ENCODE measurements around the gene SYTL4.

The SYTL4 gene

GRCh38 chrX:100695302-100695701 is 36.6 kb downstream of the SYTL4 start:
- no peak for DNase-seq (ENCODE audit: low read depth)

GRCh38 chrX:100687546-100687945 is 44.4 kb downstream of the SYTL4 start:
- DNase-seq (ENCODE audit: low read depth): no peak

- DNase-seq (ENCODE audit: low read depth): no peak
Measured at GRCh38 chrX:100687128-100687527, 44.8 kb downstream of the SYTL4 start.

GRCh38 chrX:100685997-100686305 is 46.0 kb downstream of the SYTL4 start:
- DNase-seq (ENCODE audit: low read depth): no peak

GRCh38 chrX:100685284-100685996 is 46.5 kb downstream of the SYTL4 start:
- peak; percentile 55 for DNase-seq (ENCODE audit: low read depth)

- no peak for DNase-seq (ENCODE audit: low read depth)
Measured at GRCh38 chrX:100682939-100683338, 49.0 kb downstream of the SYTL4 start.

GRCh38 chrX:100681599-100681998 is 50.3 kb downstream of the SYTL4 start:
- no peak for DNase-seq (ENCODE audit: low read depth)

- DNase-seq (ENCODE audit: low read depth): no peak
Measured at GRCh38 chrX:100680756-100681155, 51.2 kb downstream of the SYTL4 start.

GRCh38 chrX:100677611-100678181 is 54.2 kb downstream of the SYTL4 start:
- DNase-seq (ENCODE audit: low read depth): no peak

- DNase-seq (ENCODE audit: low read depth): no peak
Measured at GRCh38 chrX:100674705-100675104, 57.2 kb downstream of the SYTL4 start.

GRCh38 chrX:100673397-100673953 is 58.4 kb downstream of the SYTL4 start:
- DNase-seq (ENCODE audit: low read depth): no peak

GRCh38 chrX:100672966-100673365 is 59.0 kb downstream of the SYTL4 start:
- DNase-seq (ENCODE audit: low read depth): no peak

- no peak for DNase-seq (ENCODE audit: low read depth)
Measured at GRCh38 chrX:100663642-100664041, 68.3 kb downstream of the SYTL4 start.

- DNase-seq (ENCODE audit: low read depth): no peak
Measured at GRCh38 chrX:100662796-100663195, 69.1 kb downstream of the SYTL4 start.

- DNase-seq (ENCODE audit: low read depth): no peak
Measured at GRCh38 chrX:100662170-100662569, 69.8 kb downstream of the SYTL4 start.

GRCh38 chrX:100659431-100660137 is 72.3 kb downstream of the SYTL4 start:
- no peak for DNase-seq (ENCODE audit: low read depth)

GRCh38 chrX:100658941-100659381 is 73.0 kb downstream of the SYTL4 start:
- DNase-seq (ENCODE audit: low read depth): no peak

- DNase-seq (ENCODE audit: low read depth): no peak
Measured at GRCh38 chrX:100654261-100654660, 77.7 kb downstream of the SYTL4 start.

- no peak for DNase-seq (ENCODE audit: low read depth)
Measured at GRCh38 chrX:100652266-100652665, 79.7 kb downstream of the SYTL4 start.

- DNase-seq (ENCODE audit: low read depth): no peak
Measured at GRCh38 chrX:100650841-100651240, 81.1 kb downstream of the SYTL4 start.

- no peak for DNase-seq (ENCODE audit: low read depth)
Measured at GRCh38 chrX:100649550-100650356, 82.2 kb downstream of the SYTL4 start.

All from activated T-cell treated with anti-CD3 and anti-CD28 coated beads for 24 hours (primary cell).